IMR-90 (cell line): ENCODE data around the gene TCF7L1. TPM values are rescaled to one million over a fixed set of nuclear protein-coding genes. Genes with fewer than 3 reads are reported as not detected.

Experiments
- ATAC-seq: fragments of 200-7000 bp; cut with Tn5 transposase; 2 replicates; pipeline ENCODE4 v1.9.1; 2020; ENCODE audit warnings: low read depth, mild to moderate bottlenecking, moderate library complexity
- BruUV-seq: library from RNA; stranded (reverse); fragments of 400-500 nt; replicated peaks from 2 replicates; lab custom pipeline; 2021; lab: Mats Ljungman, UMichigan
- CTCF ChIA-PET: fragments of 300-600 bp; formaldehyde crosslinking; extraction: SDS; loops from one replicate; lab custom pipeline; 2021; ENCODE audit warnings: antibody characterized with exemption; lab: Yijun Ruan, JAX
- POLR2A ChIA-PET: fragments of 300-600 bp; sonication (Branson Sonifier 250); formaldehyde crosslinking; loops from one replicate; lab custom pipeline; 2022; ENCODE audit warnings: antibody characterized with exemption; ENCODE audit not compliant: unreplicated experiment; lab: Charles Lee
- DNase-seq: peaks from one replicate; pipeline ENCODE4 v3.0.0; 2013
- H2AFZ ChIP-seq: replicated peaks from 2 replicates; pipeline ENCODE3; 2013; ENCODE audit warnings: low read length, mild to moderate bottlenecking; ENCODE audit not compliant: poor library complexity
- H2AK5ac ChIP-seq: 2 replicates; pipeline ENCODE4 v1.6.1; 2013; ENCODE audit warnings: low read depth, low read length, inconsistent platforms
- H2AK9ac ChIP-seq: replicated peaks from 2 replicates; pipeline ENCODE3; 2013; ENCODE audit warnings: mild to moderate bottlenecking, low read depth, low read length, moderate library complexity; ENCODE audit not compliant: poor library complexity
- H2BK120ac ChIP-seq: 2 replicates; pipeline ENCODE4 v1.6.1; 2013; ENCODE audit warnings: low read depth, low read length, inconsistent platforms
- H2BK15ac ChIP-seq: 3 replicates; pipeline ENCODE4 v1.6.1; 2013; ENCODE audit warnings: low read depth, low read length, inconsistent platforms
- H2BK20ac ChIP-seq: 2 replicates; pipeline ENCODE4 v1.6.1; 2013; ENCODE audit warnings: low read depth, mild to moderate bottlenecking, inconsistent platforms, low read length, moderate library complexity
- H2BK5ac ChIP-seq: 2 replicates; pipeline ENCODE4 v1.6.1; 2013; ENCODE audit warnings: mild to moderate bottlenecking, low read depth, low read length, inconsistent platforms; ENCODE audit not compliant: poor library complexity, severe bottlenecking
- H3K14ac ChIP-seq: replicated peaks from 2 replicates; pipeline ENCODE4 v1.6.1; 2013; ENCODE audit warnings: low read depth, low read length, inconsistent platforms
- H3K18ac ChIP-seq: 2 replicates; pipeline ENCODE4 v1.6.1; 2013; ENCODE audit warnings: low read depth, low read length, control low read depth
- H3K23ac ChIP-seq: 2 replicates; pipeline ENCODE4 v1.6.1; 2013; ENCODE audit warnings: low read depth, low read length, inconsistent platforms
- H3K27ac ChIP-seq: 2 replicates; pipeline ENCODE4 v1.5.1; 2013; ENCODE audit warnings: mild to moderate bottlenecking, control low read depth, low read length; ENCODE audit not compliant: insufficient read depth
- H3K27me3 ChIP-seq: 2 replicates; pipeline ENCODE4 v1.6.1; 2013; ENCODE audit warnings: low read length; ENCODE audit not compliant: control insufficient read depth, insufficient read depth
- H3K36me3 ChIP-seq: 2 replicates; pipeline ENCODE4 v1.6.1; 2013; ENCODE audit warnings: low read length, mixed read lengths; ENCODE audit not compliant: control insufficient read depth, insufficient read depth
- H3K4ac ChIP-seq: 2 replicates; pipeline ENCODE4 v1.6.1; 2013; ENCODE audit warnings: low read depth, low read length, inconsistent platforms
- H3K4me1 ChIP-seq: 2 replicates; pipeline ENCODE4 v1.6.1; 2013; ENCODE audit warnings: low read length, mixed read lengths; ENCODE audit not compliant: control insufficient read depth, insufficient read depth
- H3K4me2 ChIP-seq: 2 replicates; pipeline ENCODE4 v1.6.1; 2013; ENCODE audit warnings: low read depth, mild to moderate bottlenecking, control low read depth, low read length, moderate library complexity
- H3K4me3 ChIP-seq: 2 replicates; pipeline ENCODE4 v1.5.1; 2013; ENCODE audit warnings: low read depth, mild to moderate bottlenecking, control low read depth, low read length, moderate library complexity; ENCODE audit not compliant: insufficient read depth
- H3K56ac ChIP-seq: 2 replicates; pipeline ENCODE4 v1.6.1; 2013; ENCODE audit warnings: low read length, inconsistent platforms; ENCODE audit not compliant: insufficient read depth; ENCODE audit errors: extremely low read depth
- H3K79me1 ChIP-seq, 2 experiments: 2 replicates each; pipeline ENCODE4 v1.6.1; 2013; ENCODE audit warnings: low read length in 2 of 2, inconsistent platforms in 1 of 2, low read depth in 1 of 2
- H3K9ac ChIP-seq: 2 replicates; pipeline ENCODE4 v1.6.1; 2013; ENCODE audit warnings: low read depth, low read length, control low read depth
- H3K9me1 ChIP-seq: 2 replicates; pipeline ENCODE4 v1.6.1; 2013; ENCODE audit warnings: low read length, inconsistent platforms; ENCODE audit not compliant: insufficient read depth
- H3K9me3 ChIP-seq: 2 replicates; pipeline ENCODE4 v1.6.1; 2013; ENCODE audit warnings: low read length; ENCODE audit not compliant: control insufficient read depth, insufficient read depth
- H4K20me1 ChIP-seq: 2 replicates; pipeline ENCODE4 v1.6.1; 2013; ENCODE audit warnings: low read length, inconsistent platforms; ENCODE audit not compliant: insufficient read depth
- H4K5ac ChIP-seq: 2 replicates; pipeline ENCODE4 v1.6.1; 2013; ENCODE audit warnings: mild to moderate bottlenecking, low read depth, low read length, control low read depth
- H4K8ac ChIP-seq, 2 experiments: 2 replicates each; pipeline ENCODE4 v1.6.1; 2013; ENCODE audit warnings: low read depth in 2 of 2, low read length in 2 of 2, control low read depth in 1 of 2, inconsistent platforms in 1 of 2
- H4K91ac ChIP-seq: 2 replicates; pipeline ENCODE4 v1.6.1; 2013; ENCODE audit warnings: low read depth, low read length, inconsistent platforms; ENCODE audit not compliant: insufficient read depth
- MAFK ChIP-seq: IDR thresholded peaks from 2 replicates; pipeline ENCODE4 v1.6.1; 2012; ENCODE audit warnings: low read depth, low read length, improper control_type of control experiment
- MXI1 ChIP-seq: IDR thresholded peaks from 2 replicates; pipeline ENCODE4 v1.6.1; 2012; ENCODE audit warnings: low read depth, mild to moderate bottlenecking, low read length, moderate library complexity, borderline replicate concordance
- WGBS, 2 experiments: methylation state at CpG; one replicate each; pipeline versions ENCODE4 v1.1.5 to v1.1.7; 2013; ENCODE audit warnings: missing lambda C conversion rate in 2 of 2; ENCODE audit not compliant: insufficient read length in 1 of 2; ENCODE audit errors: extremely low coverage in 2 of 2; 5-methylcytosine and 5-hydroxymethylcytosine counted together
- dilution Hi-C: fragments of 300-500 bp; cut with HindIII; formaldehyde crosslinking; loops from one replicate; pipeline ENCODE4 v1.14.3; 2018; ENCODE audit warnings: low sequenced_read_pairs; ENCODE audit not compliant: unreplicated experiment
- in situ Hi-C: fragments of 300-500 bp; cut with MboI; formaldehyde crosslinking; loops from 3 replicates; pipeline ENCODE4 v1.14.3; 2019; ENCODE audit warnings: low sequenced_read_pairs, inconsistent platforms, mixed read lengths
- intact Hi-C: fragments of 100-400 bp; cut with micrococcal nuclease; formaldehyde crosslinking; loops from 2 replicates; pipeline ENCODE4 v1.10.0; 2022
- polyA plus RNA-seq, 3 experiments: library from polyadenylated mRNA; depleted of rRNA; stranded (reverse); fragments of >200 nt; gene quantifications; 2 replicates each; pipeline ENCODE4 v1.2.3, GENCODE V29; 2012; ENCODE audit warnings: low replicate concordance in 1 of 3
- total RNA-seq: library from RNA; depleted of rRNA; stranded (reverse); fragments of >200 nt; gene quantifications from 2 replicates; pipeline ENCODE4 v1.2.3, GENCODE V29; 2012

TCF7L1 gene
- total and polyA plus RNA-seq, 2 of the 4 experiments (the other 2 are of a cell fraction) = 0.72 to 11.1 TPM

DNA sequence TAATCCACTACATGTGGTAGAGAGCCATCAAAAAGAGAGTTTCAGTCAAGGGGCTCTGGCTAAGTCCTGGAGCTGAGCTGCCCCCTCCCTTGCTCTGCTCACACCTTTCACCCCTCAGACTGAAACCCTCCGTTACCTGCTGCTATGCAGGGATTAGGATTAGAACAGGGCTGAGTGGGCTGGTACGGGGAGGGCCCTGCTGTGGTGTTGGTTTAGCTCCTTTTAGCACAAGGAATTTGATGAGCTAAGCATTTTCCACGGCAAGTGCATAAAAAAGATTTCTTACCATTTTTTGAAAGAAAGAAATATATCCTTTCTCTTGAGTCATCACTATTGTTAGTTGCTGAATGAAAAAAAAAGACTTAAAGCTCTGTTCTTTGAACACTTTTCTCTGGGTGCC, 46.3 kb downstream of the TCF7L1 start:
- Histone ChIP-seq H4K8ac (no peak overlapping the region), H4K91ac (no peak overlapping the region), H2AFZ (no peak overlapping the region), H4K5ac (no peak overlapping the region), H2AK5ac (no peak overlapping the region), H2AK9ac (no peak overlapping the region), H3K9ac (no peak overlapping the region), H3K9me1 (peaks cover 43% of the 10 kb centered on the region), H3K9me3 (0 out of 2 replicates have a peak, but pooled peaks cover 2% of the 10 kb centered on the region), H3K4me3 (no peak overlapping the region), H3K36me3 (no peaks in the 10 kb centered on the region), H3K4me2 (no peak overlapping the region), H3K14ac (no peak overlapping the region), H3K79me1 (peaks cover 59 to 96% of the 10 kb centered on the region in 2 experiments), H2BK120ac (no peak overlapping the region), H3K23ac (no peak overlapping the region), H3K4me1 (peaks cover 28% of the 10 kb centered on the region), H4K20me1 (peaks cover 94% of the 10 kb centered on the region), H3K4ac (no peak overlapping the region), H3K27me3 (no peaks in the 10 kb centered on the region), H2BK15ac (no peak overlapping the region), H2BK5ac (no peak overlapping the region), H3K56ac (no peak overlapping the region), H3K18ac (no peak overlapping the region), H2BK20ac (no peak overlapping the region), H3K27ac (no peak overlapping the region)
- dilution Hi-C loops = no loop called here
- ATAC-seq (no peak), DNase-seq (no peak)
- ChIA-PET CTCF (no interaction called here), POLR2A (no interaction called here)
- TF ChIP-seq MAFK (peak; percentile 99), MXI1 (no peak)
- no CpG with 5 or more reads among the region's 3 CpGs for WGBS, 2 experiments
- intact Hi-C loops = no loop called here
- BruUV-seq = no TSS peak
- in situ Hi-C loops = no loop called here
